ENCODE results near the gene CASP5.

The CASP5 gene

DNA sequence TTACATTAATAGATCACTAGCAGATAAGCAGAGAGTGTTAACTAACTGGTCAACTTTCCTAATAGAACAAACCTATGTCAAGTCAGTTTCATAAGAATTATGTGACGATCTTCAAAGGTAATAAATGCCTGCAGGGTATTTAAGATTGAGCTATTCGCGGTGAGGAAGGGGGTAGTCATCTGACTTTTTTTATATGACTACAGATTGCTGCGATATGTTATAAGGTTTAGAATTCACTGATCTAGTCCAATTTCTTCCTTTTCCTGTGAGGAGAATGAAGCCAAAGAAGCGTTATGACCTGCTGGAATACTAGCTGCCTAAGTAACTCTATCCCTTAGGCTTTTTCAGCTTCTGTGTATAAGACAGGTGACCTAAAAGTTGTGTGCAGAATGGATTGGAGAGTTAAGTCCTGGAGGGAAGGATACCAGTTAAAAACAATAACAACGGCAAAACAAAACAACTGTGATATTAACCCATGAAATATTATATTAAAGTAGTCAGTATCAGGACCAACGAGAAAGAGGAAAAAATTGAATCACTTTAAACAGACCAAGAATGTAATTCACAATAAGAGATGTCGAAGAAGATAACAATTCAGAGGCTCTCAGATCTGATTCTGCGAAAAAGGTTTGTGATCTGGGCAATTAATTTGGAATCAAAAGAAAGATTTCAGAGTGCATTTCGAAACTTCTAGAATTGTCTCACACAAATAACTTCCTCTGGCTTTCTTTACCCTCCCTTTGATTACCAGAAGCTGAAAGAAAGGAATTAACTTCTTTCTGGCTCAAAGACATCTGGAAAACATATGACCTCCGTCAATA is 55.2 kb downstream of the CASP5 start:
- no peak for DNase-seq (ENCODE audit: low read depth in 2 of 2)

DNA sequence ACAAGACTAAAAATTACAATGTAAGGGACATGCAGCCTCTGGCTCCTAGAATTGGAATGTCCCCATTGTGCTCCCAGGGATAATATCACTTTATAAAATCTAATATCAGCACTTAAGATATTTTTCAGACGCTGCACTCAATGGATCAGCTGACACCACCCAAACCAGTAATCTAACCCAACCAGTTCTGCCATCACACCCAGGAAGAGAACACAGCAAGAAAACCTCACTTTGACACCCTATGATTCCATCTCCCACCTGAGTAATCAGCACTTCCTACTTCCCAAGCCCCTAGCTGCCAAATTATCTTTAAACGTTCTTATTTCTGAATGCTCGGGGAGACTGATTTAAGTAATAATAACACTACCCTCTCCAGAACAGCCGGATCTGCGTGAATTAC is 57.2 kb downstream of the CASP5 start:
- no peak for DNase-seq (ENCODE audit: low read depth in 2 of 2)

DNA sequence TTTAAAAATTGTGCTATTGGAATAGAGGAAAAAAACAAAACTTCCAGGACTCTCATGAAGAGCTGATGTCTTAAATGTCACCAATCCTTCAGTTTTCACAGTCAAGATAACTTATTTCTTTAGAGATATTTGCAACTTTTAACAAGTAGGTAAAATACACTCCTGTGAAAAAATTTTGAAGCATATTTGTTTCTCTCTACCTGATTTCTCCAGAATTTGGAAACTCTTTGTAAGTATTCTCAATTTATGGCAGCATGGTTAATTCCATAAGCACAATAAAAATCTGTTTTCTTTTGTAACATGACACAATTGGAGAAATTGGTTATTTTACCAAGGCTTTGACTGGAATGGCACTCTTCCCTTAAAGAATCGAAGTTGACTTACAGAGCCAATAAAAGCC is 58.7 kb downstream of the CASP5 start:
- no peak for DNase-seq (ENCODE audit: low read depth in 2 of 2)

DNA sequence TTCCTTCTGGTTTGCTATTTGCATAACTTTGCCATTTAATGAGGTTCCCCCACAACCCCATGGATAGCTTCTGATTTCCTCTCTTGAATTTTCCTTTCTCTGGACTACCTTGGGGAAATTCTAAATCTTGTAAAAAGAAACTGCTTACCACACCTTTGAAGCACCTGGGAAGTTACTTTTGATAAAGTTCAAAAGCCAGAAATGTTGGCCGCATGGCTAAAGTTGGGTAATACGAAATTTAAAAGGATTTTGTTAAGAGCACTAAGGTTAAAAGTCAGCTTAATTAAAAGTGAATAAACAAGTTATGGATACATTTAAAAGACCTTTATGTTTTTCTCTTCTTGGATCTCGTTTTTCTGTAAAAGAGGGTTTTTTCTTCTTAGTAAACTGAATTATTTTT is 60.1 kb downstream of the CASP5 start:
- DNase-seq (ENCODE audit: low read depth in 2 of 2), result no peak

DNA sequence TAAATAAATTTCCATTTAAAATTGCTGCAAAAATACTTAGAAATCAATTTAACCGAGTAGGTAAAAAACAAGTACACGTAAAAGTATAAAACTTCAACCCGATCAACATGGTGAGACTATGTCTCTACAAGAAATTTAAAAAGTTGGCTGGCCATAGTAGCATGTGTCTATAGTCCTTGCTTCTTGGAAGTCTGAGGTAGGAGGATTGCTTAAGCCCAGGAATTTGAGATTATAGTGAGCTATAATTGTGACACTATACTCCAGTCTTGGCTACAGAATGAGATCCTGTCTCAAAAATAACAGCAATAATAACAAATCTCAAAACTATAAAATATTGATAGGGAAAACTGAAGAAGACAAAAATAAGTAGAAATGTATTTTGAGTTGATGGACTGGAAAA is 65.7 kb downstream of the CASP5 start:
- DNase-seq (ENCODE audit: low read depth in 2 of 2), result no peak

DNA sequence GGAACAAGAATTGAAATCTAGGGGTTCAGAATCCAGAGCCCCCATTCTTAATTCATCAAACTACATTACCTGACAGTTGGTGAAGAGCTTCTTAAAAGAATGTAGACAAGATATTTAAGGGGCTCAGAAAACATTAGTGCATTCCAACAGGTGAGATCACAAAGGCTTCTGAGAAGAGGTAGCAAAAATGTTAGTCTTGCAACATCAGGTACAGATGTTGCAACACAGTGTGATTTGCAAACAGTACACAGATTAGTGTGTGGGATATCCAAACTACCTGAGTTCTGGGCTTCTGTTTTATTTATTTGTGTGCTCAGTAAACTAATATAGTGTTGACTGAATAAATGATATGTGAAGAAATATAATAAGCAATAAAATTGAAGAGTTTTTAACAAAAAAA is 66.4 kb downstream of the CASP5 start:
- no peak for DNase-seq (ENCODE audit: low read depth in 2 of 2)

DNA sequence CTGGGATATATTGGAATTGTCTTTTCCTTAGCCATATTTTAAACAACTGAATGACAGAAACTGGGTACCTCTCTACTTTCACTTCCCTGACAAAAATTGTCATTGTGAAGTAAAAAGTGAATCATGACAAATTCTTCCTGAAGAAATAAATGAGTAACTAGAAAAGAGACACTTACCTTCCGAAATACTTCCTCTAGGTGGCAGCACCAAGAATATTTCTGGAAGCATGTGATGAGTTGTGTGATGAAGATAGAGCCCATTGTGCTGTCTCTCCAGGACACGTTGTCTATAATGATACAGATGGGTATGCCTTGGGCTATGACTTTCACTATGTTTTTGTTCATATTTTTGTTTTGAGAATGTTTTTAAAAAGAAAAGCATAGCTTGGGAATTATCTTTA is 76.1 kb downstream of the CASP5 start:
- no peak for DNase-seq (ENCODE audit: low read depth in 2 of 2)

All from stimulated activated CD8-positive, alpha-beta memory T cell treated with anti-CD3 and anti-CD28 coated beads, Interleukin-2, amount 100 ng/mL, for 1 hour (primary cell).